H1 (cell line): ENCODE results near the gene UBE2O. TPM values are rescaled to one million over a fixed set of nuclear protein-coding genes. Genes with fewer than 3 reads are reported as not detected.
"Not testable (repeated sequence)": the region's sequence is repeated elsewhere in the genome, so short reads cannot be mapped to it uniquely, and the experiment has no call there.

ENCODE experiments used
- CTCF ChIA-PET: fragments of 300-600 bp; sonication (Branson Sonifier 250); formaldehyde crosslinking; loops from one replicate; lab custom pipeline; 2021; ENCODE audit not compliant: partially characterized antibody; lab: Charles Lee
- POLR2A ChIA-PET: fragments of 300-600 bp; sonication (Branson Sonifier 250); formaldehyde crosslinking; loops from one replicate; lab custom pipeline; 2021; ENCODE audit warnings: inconsistent platforms; ENCODE audit not compliant: partially characterized antibody; lab: Charles Lee
- DNase-seq, 2 experiments: peaks; one replicate each; pipeline versions ENCODE4 v3.0.0 to v3.0.0-alpha.2; 2010 to 2022; ENCODE audit warnings: low spot score in 2 of 2, low read depth in 1 of 2, mixed read lengths in 1 of 2
- FAIRE-seq: peaks from 2 replicates; lab custom pipeline; 2011; peaks lifted over from hg19 to GRCh38; lab: Jason Lieb, UNC
- H2AFZ ChIP-seq: 2 replicates; pipeline ENCODE4 v1.8.1; 2012; ENCODE audit warnings: low read length, inconsistent platforms
- H2AK5ac ChIP-seq: 2 replicates; pipeline ENCODE4 v1.6.1; 2013; ENCODE audit warnings: low read depth, low read length
- H2BK120ac ChIP-seq: replicated peaks from 2 replicates; pipeline ENCODE3; 2013; ENCODE audit warnings: low read depth, low read length, inconsistent platforms
- H2BK12ac ChIP-seq: 2 replicates; pipeline ENCODE4 v1.6.1; 2013; ENCODE audit warnings: low read depth, low read length
- H2BK15ac ChIP-seq: 2 replicates; pipeline ENCODE4 v1.6.1; 2013; ENCODE audit warnings: low read length
- H2BK20ac ChIP-seq: 2 replicates; pipeline ENCODE4 v1.6.1; 2013; ENCODE audit warnings: low read length
- H2BK5ac ChIP-seq: 2 replicates; pipeline ENCODE4 v1.6.1; 2013; ENCODE audit warnings: low read depth, low read length
- H3K14ac ChIP-seq: 2 replicates; pipeline ENCODE4 v1.6.1; 2013; ENCODE audit warnings: inconsistent platforms; ENCODE audit not compliant: insufficient read length
- H3K18ac ChIP-seq: 2 replicates; pipeline ENCODE4 v1.6.1; 2013; ENCODE audit warnings: low read length; ENCODE audit errors: extremely low read depth
- H3K23ac ChIP-seq: 2 replicates; pipeline ENCODE4 v1.6.1; 2013; ENCODE audit warnings: inconsistent platforms; ENCODE audit not compliant: insufficient read length
- H3K23me2 ChIP-seq: 2 replicates; pipeline ENCODE4 v1.6.1; 2013; ENCODE audit warnings: low read depth, low read length
- H3K27ac ChIP-seq: 2 replicates; pipeline ENCODE4 v1.6.1; 2011; ENCODE audit warnings: low read depth, low read length, inconsistent platforms
- H3K27me3 ChIP-seq, 4 experiments: replicated peaks in 1 of 4; 1 replicate in 1 of 4; 2 replicates in 3 of 4; pipeline versions ENCODE4 v1.6.1 to v1.8.1; 2011 to 2013; ENCODE audit warnings: low read length in 3 of 4, mild to moderate bottlenecking in 3 of 4, inconsistent platforms in 2 of 4, mixed read lengths in 2 of 4, moderate library complexity in 1 of 4; ENCODE audit not compliant: control insufficient read depth in 3 of 4, insufficient read depth in 3 of 4; ENCODE audit errors: extremely low read depth in 1 of 4
- H3K36me3 ChIP-seq, 4 experiments: 2 replicates each; pipeline versions ENCODE4 v1.6.1 to v1.8.1; 2011 to 2013; ENCODE audit warnings: mild to moderate bottlenecking in 4 of 4, low read length in 3 of 4, moderate library complexity in 2 of 4, control low read depth in 1 of 4, inconsistent platforms in 1 of 4; ENCODE audit not compliant: insufficient read depth in 4 of 4, control insufficient read depth in 2 of 4
- H3K4ac ChIP-seq: replicated peaks from 2 replicates; pipeline ENCODE3; 2013; ENCODE audit warnings: low read length, low read depth, mixed read lengths, inconsistent platforms; ENCODE audit not compliant: insufficient read length
- H3K4me1 ChIP-seq, 4 experiments: replicated peaks in 1 of 4; 1 replicate in 1 of 4; 2 replicates in 3 of 4; pipeline versions ENCODE4 v1.6.1 to v1.8.1; 2011 to 2013; ENCODE audit warnings: low read length in 3 of 4, inconsistent platforms in 2 of 4, mixed read lengths in 1 of 4; ENCODE audit not compliant: insufficient read depth in 4 of 4, control insufficient read depth in 3 of 4
- H3K4me2 ChIP-seq, 2 experiments: 2 replicates each; pipeline versions ENCODE4 v1.6.1 to v1.8.1; 2011 to 2013; ENCODE audit warnings: low read depth in 2 of 2, low read length in 2 of 2, control low read depth in 1 of 2, inconsistent platforms in 1 of 2, mild to moderate bottlenecking in 1 of 2; ENCODE audit not compliant: insufficient read depth in 1 of 2
- H3K4me3 ChIP-seq, 4 experiments: fragments of 200-600, 300-600 bp in 1 of 4; sonication (generic), shearing (Covaris generic), sonication (Bioruptor Twin) in 1 of 4; 2 replicates each; pipeline versions ENCODE4 v1.5.1 to v1.8.1; 2011 to 2016; ENCODE audit warnings: low read length in 4 of 4, low read depth in 3 of 4, control low read depth in 2 of 4, inconsistent platforms in 2 of 4, mild to moderate bottlenecking in 2 of 4, mixed read lengths in 1 of 4, moderate library complexity in 1 of 4; ENCODE audit not compliant: insufficient read depth in 2 of 4; ENCODE audit errors: extremely low read depth in 1 of 4
- H3K56ac ChIP-seq: replicated peaks from 2 replicates; pipeline ENCODE3; 2013; ENCODE audit warnings: low read depth, mild to moderate bottlenecking, mixed read lengths, low read length, inconsistent platforms; ENCODE audit not compliant: insufficient read length
- H3K79me1 ChIP-seq: 2 replicates; pipeline ENCODE4 v1.6.1; 2013; ENCODE audit warnings: low read depth, low read length, control low read depth
- H3K79me2 ChIP-seq, 2 experiments: 2 replicates each; pipeline versions ENCODE4 v1.6.1 to v1.8.1; 2012 to 2013; ENCODE audit warnings: low read length in 2 of 2, mild to moderate bottlenecking in 2 of 2, inconsistent platforms in 1 of 2; ENCODE audit not compliant: insufficient read depth in 2 of 2, control insufficient read depth in 1 of 2
- H3K9ac ChIP-seq, 4 experiments: replicated peaks in 1 of 4; 1 replicate in 1 of 4; 2 replicates in 3 of 4; pipeline versions ENCODE4 v1.6.1 to v1.8.1; 2011 to 2013; ENCODE audit warnings: low read depth in 3 of 4, low read length in 3 of 4, control low read depth in 2 of 4, mild to moderate bottlenecking in 2 of 4, moderate library complexity in 2 of 4, inconsistent platforms in 1 of 4; ENCODE audit errors: extremely low read depth in 1 of 4
- H3K9me3 ChIP-seq, 2 experiments: 2 replicates each; pipeline versions ENCODE4 v1.6.1 to v1.8.1; 2012 to 2013; ENCODE audit warnings: mild to moderate bottlenecking in 2 of 2, moderate library complexity in 2 of 2, control low read depth in 1 of 2, inconsistent platforms in 1 of 2, low read depth in 1 of 2, low read length in 1 of 2, mixed read lengths in 1 of 2; ENCODE audit not compliant: insufficient read depth in 2 of 2
- H4K20me1 ChIP-seq, 2 experiments: replicated peaks in 1 of 2; 2 replicates each; pipeline versions ENCODE3 to v1.8.1; 2011 to 2013; ENCODE audit warnings: inconsistent platforms in 2 of 2, low read length in 2 of 2, mild to moderate bottlenecking in 1 of 2; ENCODE audit not compliant: insufficient read depth in 2 of 2, control insufficient read depth in 1 of 2
- H4K5ac ChIP-seq: 2 replicates; pipeline ENCODE4 v1.6.1; 2013; ENCODE audit warnings: low read length, low read depth, mixed read lengths, inconsistent platforms; ENCODE audit not compliant: insufficient read length
- H4K8ac ChIP-seq: 2 replicates; pipeline ENCODE4 v1.8.0; 2013; ENCODE audit warnings: mild to moderate bottlenecking, moderate library complexity, low read length, inconsistent platforms; ENCODE audit not compliant: insufficient read depth; ENCODE audit errors: extremely low read depth
- H4K91ac ChIP-seq: replicated peaks from 2 replicates; pipeline ENCODE3; 2013; ENCODE audit warnings: low read length, mixed read lengths, inconsistent platforms; ENCODE audit not compliant: insufficient read length
- WGBS, 2 experiments: shearing (Covaris generic) in 1 of 2; methylation state at CpG; one replicate each; pipeline versions ENCODE4 v1.1.6 to v1.1.7; 2013 to 2015; ENCODE audit warnings: low lambda C conversion rate in 2 of 2, mixed read lengths in 2 of 2, inconsistent platforms in 1 of 2, low coverage in 1 of 2, missing lambda C conversion rate in 1 of 2; ENCODE audit not compliant: insufficient replicate concordance in 2 of 2, insufficient coverage in 1 of 2, insufficient read length in 1 of 2; ENCODE audit errors: extremely low coverage in 1 of 2, missing lambda C conversion rate in 1 of 2; 5-methylcytosine and 5-hydroxymethylcytosine counted together
- polyA plus RNA-seq, 7 experiments: library from polyadenylated mRNA; depleted of rRNA in 3 of 7; stranded (reverse) in 5 of 7; unstranded in 2 of 7; fragments of >200 nt in 5 of 7; fragments of 200-250 nt in 2 of 7; gene quantifications; 1 replicate in 5 of 7; 2 replicates in 1 of 7; 4 replicates in 1 of 7; pipeline versions ENCODE4 v1.2.1 to v1.2.3, GENCODE V29; 2011 to 2013; ENCODE audit warnings: missing spikeins in 2 of 7, mixed read lengths in 2 of 7
- total RNA-seq: library from RNA; stranded (reverse); fragmentation: NEBNext Ultra II Directional; extraction: Animal tissue kit (Norgen Biotek cat#: 25700); gene quantifications from 2 replicates; pipeline ENCODE4 v1.2.1, GENCODE V29; 2021

The UBE2O gene
- total and polyA plus RNA-seq, 2 of the 8 experiments (the other 6 are each of a cell fraction or from before 2014, with no cell fraction given) = 24.4 to 63.0 TPM

GRCh38 chr17:76346936-76347335 lies 106.0 kb downstream of the UBE2O start:
- POLR2A ChIA-PET = not testable (repeated sequence)

More at GRCh38 chr17:76346936-76347335, 106.0 kb downstream of the UBE2O start:
- H2BK15ac ChIP-seq, FAIRE-seq, H4K91ac ChIP-seq, H4K20me1 ChIP-seq, H3K23me2 ChIP-seq, H4K5ac ChIP-seq, H3K56ac ChIP-seq, H3K4me1 ChIP-seq, H4K8ac ChIP-seq, H2BK20ac ChIP-seq, H3K4me2 ChIP-seq, H3K23ac ChIP-seq, H3K79me2 ChIP-seq, H3K9ac ChIP-seq, H2AFZ ChIP-seq, H3K79me1 ChIP-seq, H2BK12ac ChIP-seq, H3K4me3 ChIP-seq, H3K27me3 ChIP-seq, H3K18ac ChIP-seq, H3K9me3 ChIP-seq, H2BK120ac ChIP-seq, H2BK5ac ChIP-seq, DNase-seq, H3K27ac ChIP-seq, H3K4ac ChIP-seq, H3K14ac ChIP-seq, H2AK5ac ChIP-seq: not testable (repeated sequence)
- CTCF ChIA-PET = interaction anchor here (0.6 to 29.3 kb wide), 3 partner anchors 18 to 70 kb away, joined by 3 to 635 read pairs (median 4); partner anchors contain the start of gene SPHK1
- H3K36me3 ChIP-seq = peaks cover 4 to 19% (median 9%) of the 10 kb centered on the region in 4 experiments; a peak in 5 of 8 replicates
- 95% methylated on average over 11 of the region's 11 CpGs; no CpG with 5 or more reads in 1 of the 2 experiments for WGBS, 2 experiments
